Spleen (tissue), 7 donors: ENCODE results near the gene FIBCD1.

Experiments
- CTCF ChIP-seq, 11 experiments: fragments of 200-600 bp in 7 of 11; fragments of 450-650 bp in 4 of 11; sonication (generic) in 4 of 11; IDR thresholded peaks in 8 of 11; conservative IDR thresholded peaks in 3 of 11; 1 replicate in 7 of 11; 2 replicates in 4 of 11; pipeline versions ENCODE4 v1.4.0 to v1.8.0; 2016 to 2021; ENCODE audit warnings: antibody characterized with exemption in 11 of 11, inconsistent platforms in 4 of 11, mild to moderate bottlenecking in 1 of 11
- POLR2AphosphoS5 ChIP-seq, 3 donors: sonication (generic); formaldehyde crosslinking; IDR thresholded peaks; one replicate each; pipeline ENCODE4 v1.5.1; 2017; ENCODE audit warnings: antibody characterized with exemption in 3 of 3
- donor health status: DM: no; HTN: no; CAD: no; lungs with moderate emphysema.
- donor health status: DM: no; HTN: no; CAD: no.
- donor health status: DM: no; HTN: no; CAD: no.

GRCh38 chr9:130898552-130898852 is 40.5 kb downstream of the FIBCD1 start:
- TF ChIP-seq CTCF (IDR thresholded peaks at IDR 0.05 in 8 of 11, conservative IDR thresholded peaks at IDR 0.05 in 3 of 11) (no peak), POLR2AphosphoS5 (IDR thresholded peaks at IDR 0.05) (no peak)
